K562 (cell line): ENCODE data around the gene SOWAHA. TPM values are rescaled to one million over a fixed set of nuclear protein-coding genes. Genes with fewer than 3 reads are reported as not detected.

ENCODE experiments used
- C11orf30 ChIP-seq: fragments of 450-650 bp; IDR thresholded peaks from 2 replicates; pipeline ENCODE4 v1.6.1; 2016; ENCODE audit warnings: low read depth, mild to moderate bottlenecking
- CBFA2T3 ChIP-seq: fragments of 450-650 bp; IDR thresholded peaks from 2 replicates; pipeline ENCODE4 v1.6.1; 2017
- CTCFL ChIP-seq: IDR thresholded peaks from 2 replicates; pipeline ENCODE4 v1.6.1; 2011; ENCODE audit warnings: borderline replicate concordance, low read depth, mild to moderate bottlenecking, moderate library complexity, low read length; ENCODE audit not compliant: insufficient read depth, poor library complexity, severe bottlenecking
- E2F4 ChIP-seq: sonication (generic); formaldehyde crosslinking; IDR thresholded peaks from 2 replicates; pipeline ENCODE4 v1.8.0; 2022; ENCODE audit warnings: mild to moderate bottlenecking, low read depth, missing genetic modification reagents
- HDAC3 ChIP-seq: fragments of 450-650 bp; IDR thresholded peaks from 2 replicates; pipeline ENCODE4 v1.6.1; 2018; ENCODE audit warnings: borderline replicate concordance, mild to moderate bottlenecking, moderate library complexity; ENCODE audit not compliant: partially characterized antibody
- HES1 ChIP-seq: fragments of 450-650 bp; IDR thresholded peaks from 2 replicates; pipeline ENCODE4 v1.6.1; 2016; ENCODE audit warnings: low read depth, mild to moderate bottlenecking, moderate library complexity
- HMGN3 ChIP-seq: IDR thresholded peaks from 2 replicates; pipeline ENCODE4 v1.6.1; 2011; ENCODE audit warnings: borderline replicate concordance, low read depth, mild to moderate bottlenecking, mixed read lengths, low read length; ENCODE audit not compliant: insufficient read length; ENCODE audit errors: extremely low read depth
- KLF6 ChIP-seq: fragments of 250-450 bp; sonication (Bioruptor Pico); IDR thresholded peaks from 2 replicates; pipeline ENCODE4 v1.4.0; 2020; ENCODE audit warnings: mild to moderate bottlenecking, moderate library complexity, borderline replicate concordance
- PCBP2 ChIP-seq: fragments of 200-400 bp; formaldehyde crosslinking; IDR thresholded peaks from 2 replicates; pipeline ENCODE4 v1.6.1; 2018; ENCODE audit warnings: low read length, low read depth, mild to moderate bottlenecking, moderate library complexity; ENCODE audit not compliant: poor library complexity, severe bottlenecking
- POLR2B ChIP-seq: fragments of 450-650 bp; IDR thresholded peaks from 2 replicates; pipeline ENCODE4 v1.6.1; 2018; ENCODE audit warnings: low read depth; ENCODE audit not compliant: partially characterized antibody
- RBFOX2 ChIP-seq: fragments of 200-400 bp; formaldehyde crosslinking; IDR thresholded peaks from 2 replicates; pipeline ENCODE4 v1.6.1; 2017; ENCODE audit warnings: low read depth, mild to moderate bottlenecking, low read length, moderate library complexity
- U2AF2 ChIP-seq: fragments of 200-400 bp; formaldehyde crosslinking; optimal IDR thresholded peaks from 2 replicates; pipeline ENCODE3; 2017; ENCODE audit warnings: low read depth, mild to moderate bottlenecking, low read length
- ZBTB17 ChIP-seq: fragments of 450-650 bp; formaldehyde crosslinking; IDR thresholded peaks from 2 replicates; pipeline ENCODE4 v1.4.0; 2020; ENCODE audit warnings: mild to moderate bottlenecking
- ZBTB33 ChIP-seq: sonication (generic); formaldehyde crosslinking; IDR thresholded peaks from 2 replicates; pipeline ENCODE4 v1.8.1; 2023; ENCODE audit warnings: mild to moderate bottlenecking, missing genetic modification reagents
- ZNF140 ChIP-seq: fragments of 250-450 bp; sonication (Bioruptor Pico); IDR thresholded peaks from 2 replicates; pipeline ENCODE4 v1.8.0; 2021; ENCODE audit warnings: moderate library complexity, mild to moderate bottlenecking, inconsistent platforms
- ZNF253 ChIP-seq: fragments of 250-450 bp; sonication (Bioruptor Pico); conservative IDR thresholded peaks from 2 replicates; pipeline ENCODE4 v1.6.1; 2021; ENCODE audit warnings: mild to moderate bottlenecking
- ZNF277 ChIP-seq: fragments of 250-450 bp; sonication (Bioruptor Pico); IDR thresholded peaks from 2 replicates; pipeline ENCODE4 v1.8.0; 2022; ENCODE audit warnings: inconsistent platforms, mild to moderate bottlenecking, moderate library complexity, borderline replicate concordance
- polyA plus RNA-seq, 8 experiments: library from polyadenylated mRNA; depleted of rRNA in 4 of 8; stranded (reverse) in 5 of 8; unstranded in 3 of 8; fragments of >200 nt; fragmentation: Nextera tagmentation in 2 of 8; fragmentation: Illumina TruSeq in 1 of 8; extraction: Ambion mirVana in 2 of 8; extraction: Trizol in 1 of 8; gene quantifications; 2 replicates each; pipeline versions ENCODE4 v1.2.1 to v1.2.3, GENCODE V29; 2011 to 2014; ENCODE audit warnings: inconsistent platforms in 1 of 8, missing spikeins in 1 of 8
- total RNA-seq, 7 experiments: library from RNA; depleted of rRNA in 6 of 7; stranded (reverse); fragments of >200 nt in 6 of 7; fragmentation: Illumina TruSeq in 2 of 7; extraction: Trizol in 2 of 7; gene quantifications; 2 replicates each; pipeline versions ENCODE4 v1.2.1 to v1.2.3, GENCODE V29; 2011 to 2021; ENCODE audit warnings: low replicate concordance in 1 of 7

SOWAHA gene
- total and polyA plus RNA-seq, 9 of the 15 experiments (the other 6 are each of a cell fraction or from before 2014, with no cell fraction given): not detected

GRCh38 chr5:132790201-132790865, 22.8 kb upstream of the SOWAHA start (continued):
- TF ChIP-seq KLF6 (CRISPR knock-in tag): no peak
- TF ChIP-seq ZNF140 (CRISPR knock-in tag): no peak
- TF ChIP-seq U2AF2: no peak
- no peak for TF ChIP-seq C11orf30
- no peak for TF ChIP-seq E2F4 (CRISPR knock-in tag)
- peak; percentile 60; the same call in 1 of the 2 replicates for TF ChIP-seq HES1
- no peak for TF ChIP-seq POLR2B
- TF ChIP-seq ZBTB17: no peak
- no peak for TF ChIP-seq ZNF277 (CRISPR knock-in tag)
- no peak for TF ChIP-seq HDAC3
- no peak for TF ChIP-seq RBFOX2
- peak; percentile 82 for TF ChIP-seq CBFA2T3
- TF ChIP-seq ZNF253 (CRISPR knock-in tag): no peak
- TF ChIP-seq ZBTB33: no peak
- TF ChIP-seq CTCFL: no peak
- TF ChIP-seq PCBP2: no peak
- no peak for TF ChIP-seq HMGN3
